ENCODE measurements around the gene MED19. TPM values are rescaled to one million over a fixed set of nuclear protein-coding genes. Genes with fewer than 3 reads are reported as not detected.
"Not testable (repeated sequence)": the region's sequence is repeated elsewhere in the genome, so short reads cannot be mapped to it uniquely, and the experiment has no call there.

Gene MED19
- total RNA-seq, 1 donor from 2014 or later = 24.2 TPM

- no peaks in the 10 kb centered on the region for H3K9me3 Mint-ChIP-seq (ENCODE audit: low read depth)
- H3K27ac Mint-ChIP-seq = peak overlapping the region; percentile 97
- no peaks in the 10 kb centered on the region for H3K27me3 Mint-ChIP-seq
- peak overlapping the region; percentile 22 for H3K4me3 Mint-ChIP-seq (ENCODE audit: low read depth)
- H3K4me1 Mint-ChIP-seq (ENCODE audit: low read depth) = peaks cover 18% of the 10 kb centered on the region
- TF ChIP-seq CTCF (IDR thresholded peaks at IDR 0.05; ENCODE audit: unreplicated experiment) = no peak
- peaks cover 14% of the 10 kb centered on the region for H3K36me3 Mint-ChIP-seq (ENCODE audit: insufficient read depth)
- DNase-seq (ENCODE audit: low spot score, unreplicated experiment) = no peak
These were observed 23.7 kb upstream of the MED19 start for GRCh38 chr11:57735619-57736298.

- no peak for DNase-seq (ENCODE audit: low spot score, unreplicated experiment)
- H3K9me3 Mint-ChIP-seq (ENCODE audit: low read depth) = no peaks in the 10 kb centered on the region
- TF ChIP-seq CTCF (IDR thresholded peaks at IDR 0.05; ENCODE audit: unreplicated experiment) = no peak
- peaks cover 16% of the 10 kb centered on the region for H3K4me1 Mint-ChIP-seq (ENCODE audit: low read depth)
- no peaks in the 10 kb centered on the region for H3K27me3 Mint-ChIP-seq
- no peak overlapping the region for H3K27ac Mint-ChIP-seq
- no peak overlapping the region for H3K4me3 Mint-ChIP-seq (ENCODE audit: low read depth)
- H3K36me3 Mint-ChIP-seq (ENCODE audit: insufficient read depth) = peaks cover 9% of the 10 kb centered on the region
These were observed 20.6 kb upstream of the MED19 start for GRCh38 chr11:57732661-57733060.

- no peak overlapping the region for H3K4me3 Mint-ChIP-seq (ENCODE audit: low read depth)
- H3K27me3 Mint-ChIP-seq = no peaks in the 10 kb centered on the region
- no peak for TF ChIP-seq CTCF (IDR thresholded peaks at IDR 0.05; ENCODE audit: unreplicated experiment)
- H3K27ac Mint-ChIP-seq = no peak overlapping the region
- no peaks in the 10 kb centered on the region for H3K4me1 Mint-ChIP-seq (ENCODE audit: low read depth)
- no peaks in the 10 kb centered on the region for H3K9me3 Mint-ChIP-seq (ENCODE audit: low read depth)
- no peak for DNase-seq (ENCODE audit: low spot score, unreplicated experiment)
- peaks cover 4% of the 10 kb centered on the region for H3K36me3 Mint-ChIP-seq (ENCODE audit: insufficient read depth)
These were observed 17.5 kb upstream of the MED19 start for GRCh38 chr11:57729479-57729878.

GRCh38 chr11:57728829-57729228 lies 16.8 kb upstream of the MED19 start:
- no peaks in the 10 kb centered on the region for H3K9me3 Mint-ChIP-seq (ENCODE audit: low read depth)
- peaks cover 4% of the 10 kb centered on the region for H3K36me3 Mint-ChIP-seq (ENCODE audit: insufficient read depth)
- no peak overlapping the region for H3K4me3 Mint-ChIP-seq (ENCODE audit: low read depth)
- no peaks in the 10 kb centered on the region for H3K27me3 Mint-ChIP-seq
- no peak for TF ChIP-seq CTCF (IDR thresholded peaks at IDR 0.05; ENCODE audit: unreplicated experiment)
- DNase-seq (ENCODE audit: low spot score, unreplicated experiment) = no peak
- H3K4me1 Mint-ChIP-seq (ENCODE audit: low read depth) = no peaks in the 10 kb centered on the region
- peak overlapping the region; percentile 71 for H3K27ac Mint-ChIP-seq

- Mint-ChIP-seq H3K27me3 (no peaks in the 10 kb centered on the region), H3K4me1 (ENCODE audit: low read depth) (no peaks in the 10 kb centered on the region), H3K27ac (peak overlapping the region; percentile 88), H3K36me3 (ENCODE audit: insufficient read depth) (peaks cover 4% of the 10 kb centered on the region), H3K4me3 (ENCODE audit: low read depth) (no peak overlapping the region), H3K9me3 (ENCODE audit: low read depth) (no peaks in the 10 kb centered on the region)
- no peak for TF ChIP-seq CTCF (IDR thresholded peaks at IDR 0.05; ENCODE audit: unreplicated experiment)
- no peak for DNase-seq (ENCODE audit: low spot score, unreplicated experiment)
These were observed 15.2 kb upstream of the MED19 start for GRCh38 chr11:57727185-57727584.

- not testable (repeated sequence) for DNase-seq (ENCODE audit: low spot score, unreplicated experiment); H3K9me3 Mint-ChIP-seq (ENCODE audit: low read depth); H3K4me3 Mint-ChIP-seq (ENCODE audit: low read depth); H3K27me3 Mint-ChIP-seq; H3K27ac Mint-ChIP-seq
- Mint-ChIP-seq H3K36me3 (ENCODE audit: insufficient read depth) (peaks cover 14% of the 10 kb centered on the region), H3K4me1 (ENCODE audit: low read depth) (peaks cover 14% of the 10 kb centered on the region)
These were observed 4.7 kb upstream of the MED19 start for GRCh38 chr11:57716726-57717125.
